SK-N-MC (cell line): ENCODE measurements around the gene BRI3.

Experiments
- EZH2 ChIP-seq: fragments of 200-600 bp; sonication (generic); IDR thresholded peaks from one replicate; pipeline ENCODE4 v1.6.1; 2017; ENCODE audit warnings: antibody characterized with exemption
- FOXP2 ChIP-seq: optimal IDR thresholded peaks from 2 replicates; pipeline ENCODE3; 2011; ENCODE audit warnings: mild to moderate bottlenecking, moderate library complexity; ENCODE audit not compliant: insufficient read depth; ENCODE audit errors: extremely low read length, control extremely low read depth

GRCh38 chr7:98257701-98258100, 23.8 kb upstream of the BRI3 start:
- TF ChIP-seq EZH2: no peak
- no peak for TF ChIP-seq FOXP2
